ENCODE results near the gene TBPL1. TPM values are rescaled to one million over a fixed set of nuclear protein-coding genes. Genes with fewer than 3 reads are reported as not detected.

TBPL1 gene
- total and polyA plus RNA-seq, 2 of the 8 experiments (the other 6 are each of a cell fraction or from before 2014, with no cell fraction given): 32.5 to 67.0 TPM

DNA sequence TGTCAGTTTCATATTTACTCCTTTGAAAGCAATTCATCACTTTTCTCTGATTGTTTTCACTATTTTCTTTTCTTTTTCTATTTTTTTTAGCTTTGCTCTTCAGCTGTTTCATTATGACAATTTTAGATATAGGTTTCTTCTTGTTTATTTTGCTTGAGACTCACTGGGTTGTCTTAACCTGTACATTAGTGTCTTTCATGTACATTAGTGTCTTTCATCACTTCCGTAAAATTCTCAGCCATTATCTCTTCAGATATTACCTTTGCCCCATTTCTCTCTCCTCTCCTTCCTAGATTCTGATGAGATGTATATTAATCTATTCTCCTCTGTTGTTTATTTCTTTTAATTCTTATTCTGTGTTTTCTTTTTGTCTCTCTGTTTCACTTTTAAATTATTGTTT is 14.5 kb upstream of the TBPL1 start:
- H3K4me3 ChIP-seq (ENCODE audit: extremely low read depth in 1 of 4, insufficient read depth in 2 of 4, low read depth in 3 of 4, low read length in 4 of 4): no peak overlapping the region
- H3K4me1 ChIP-seq (replicated peaks in 1 of 4; ENCODE audit: control insufficient read depth in 3 of 4, insufficient read depth in 4 of 4, low read length in 3 of 4): no peaks in the 10 kb centered on the region
- no peak overlapping the region for H2BK5ac ChIP-seq (ENCODE audit: low read depth, low read length)
- no peak for TF ChIP-seq TAF1 (IDR thresholded peaks at IDR 0.05; ENCODE audit: low read depth, low read length)
- no peak for TF ChIP-seq ZNF274 (IDR thresholded peaks at IDR 0.05; ENCODE audit: borderline replicate concordance, extremely low read depth, low read length)
- TF ChIP-seq MAX (IDR thresholded peaks at IDR 0.05): no peak
- no peak for TF ChIP-seq TCF12 (IDR thresholded peaks at IDR 0.05; ENCODE audit: low read depth, low read length)
- no peak for TF ChIP-seq SIX5 (IDR thresholded peaks at IDR 0.05; ENCODE audit: low read depth, low read length)
- TF ChIP-seq FOSL1 (IDR thresholded peaks at IDR 0.05; ENCODE audit: insufficient read depth, low read depth, low read length): no peak
- no peak for TF ChIP-seq SP4 (IDR thresholded peaks at IDR 0.05; ENCODE audit: low read length)
- no peak for TF ChIP-seq BCL11A (IDR thresholded peaks at IDR 0.05; ENCODE audit: low read depth in 2 of 2, low read length in 2 of 2)
- no peak for TF ChIP-seq SRF (IDR thresholded peaks at IDR 0.05; ENCODE audit: low read depth, low read length)
- no peak for TF ChIP-seq ATF2 (IDR thresholded peaks at IDR 0.05; ENCODE audit: low read length)
- no peak overlapping the region for H2BK15ac ChIP-seq (ENCODE audit: low read length)
- H2AFZ ChIP-seq (ENCODE audit: low read length): no peak overlapping the region
- H2BK12ac ChIP-seq (ENCODE audit: low read depth, low read length): no peak overlapping the region
- no peak overlapping the region for H4K8ac ChIP-seq (ENCODE audit: extremely low read depth, insufficient read depth, low read length)
- no peak overlapping the region for H3K27ac ChIP-seq (ENCODE audit: low read depth, low read length)
- no peak overlapping the region for H2BK20ac ChIP-seq (ENCODE audit: low read length)
- no peak overlapping the region for H3K9ac ChIP-seq (replicated peaks in 1 of 4; ENCODE audit: extremely low read depth in 1 of 4, low read depth in 3 of 4, low read length in 3 of 4)
- DNase-seq (ENCODE audit: low read depth in 1 of 2, low spot score in 2 of 2) (no peak), FAIRE-seq (no peak)
- no peaks in the 10 kb centered on the region for H4K20me1 ChIP-seq (replicated peaks in 1 of 2; ENCODE audit: control insufficient read depth in 1 of 2, insufficient read depth in 2 of 2, low read length in 2 of 2)
- no peak overlapping the region for H4K5ac ChIP-seq (ENCODE audit: insufficient read length, low read depth, low read length)
- H3K23me2 ChIP-seq (ENCODE audit: low read depth, low read length): no peaks in the 10 kb centered on the region
- no peak overlapping the region for H3K18ac ChIP-seq (ENCODE audit: extremely low read depth, low read length)
- no peak overlapping the region for H2AK5ac ChIP-seq (ENCODE audit: low read depth, low read length)
- no peak overlapping the region for H3K4me2 ChIP-seq (ENCODE audit: insufficient read depth in 1 of 2, low read depth in 2 of 2, low read length in 2 of 2)
- H3K36me3 ChIP-seq (ENCODE audit: control insufficient read depth in 2 of 4, insufficient read depth in 4 of 4, low read length in 3 of 4): no peaks in the 10 kb centered on the region
- no peak overlapping the region for H3K14ac ChIP-seq (ENCODE audit: insufficient read length)
- no peak overlapping the region for H3K23ac ChIP-seq (ENCODE audit: insufficient read length)
- POLR2A ChIA-PET (ENCODE audit: partially characterized antibody): interaction anchor here (0.9 kb wide), 1 partner anchor 14 kb away, joined by 3 read pairs; the partner anchor contains the start of gene TBPL1
- no peak overlapping the region for H3K4ac ChIP-seq (replicated peaks; ENCODE audit: insufficient read length, low read depth, low read length)
- H3K27me3 ChIP-seq (replicated peaks in 1 of 4; ENCODE audit: control insufficient read depth in 3 of 4, extremely low read depth in 1 of 4, insufficient read depth in 3 of 4, low read length in 3 of 4): peaks cover 0 to 1% (median 0%) of the 10 kb centered on the region in 4 experiments; a peak in 1 of 7 replicates
- H4K91ac ChIP-seq (replicated peaks; ENCODE audit: insufficient read length, low read length): no peak overlapping the region
- no peaks in the 10 kb centered on the region for H3K79me2 ChIP-seq (ENCODE audit: control insufficient read depth in 1 of 2, insufficient read depth in 2 of 2, low read length in 2 of 2)
- H2BK120ac ChIP-seq (replicated peaks; ENCODE audit: low read depth, low read length): no peak overlapping the region
- no peaks in the 10 kb centered on the region for H3K79me1 ChIP-seq (ENCODE audit: low read depth, low read length)
- 94% methylated on average over 1 of the region's 1 CpG; no CpG with 5 or more reads in 1 of the 2 experiments for WGBS, 2 experiments (ENCODE audit: extremely low coverage in 1 of 2, insufficient coverage in 1 of 2, insufficient read length in 1 of 2, insufficient replicate concordance in 2 of 2, low coverage in 1 of 2, low lambda C conversion rate in 2 of 2, missing lambda C conversion rate in 1 of 2)
- H3K9me3 ChIP-seq (ENCODE audit: insufficient read depth in 2 of 2, low read depth in 1 of 2, low read length in 1 of 2): no peaks in the 10 kb centered on the region
- CTCF ChIA-PET (ENCODE audit: partially characterized antibody): interaction anchor here (0.8 to 2.3 kb wide), 8 partner anchors 15 to 136 kb away, joined by 3 to 8 read pairs (median 5); partner anchors contain the start of gene SLC2A12
- H3K56ac ChIP-seq (replicated peaks; ENCODE audit: insufficient read length, low read depth, low read length): no peak overlapping the region
